Measurements from ENCODE around the gene MAGI2.

- no peak for TF ChIP-seq POLR2A (IDR thresholded peaks at IDR 0.05)
- TF ChIP-seq CTCF (IDR thresholded peaks at IDR 0.05) = no peak
- TF ChIP-seq POLR2AphosphoS5 (IDR thresholded peaks at IDR 0.05; ENCODE audit: insufficient read depth in 1 of 2, low read depth in 1 of 2) = no peak
Measured at GRCh38 chr7:79217468-79217867, 236.0 kb downstream of the MAGI2 start.
